Measurements from ENCODE around the gene EYA4. TPM values are rescaled to one million over a fixed set of nuclear protein-coding genes. Genes with fewer than 3 reads are reported as not detected.

EYA4 gene
- total and polyA plus RNA-seq, 2 donors (not counting 1 experiment from before 2014, with no cell fraction given) = 4.6 to 38.0 TPM

- H3K79me2 ChIP-seq (ENCODE audit: control insufficient read depth, insufficient read depth, low read length) = no peaks in the 10 kb centered on the region
- no peak overlapping the region for H2AFZ ChIP-seq (ENCODE audit: low read length)
- no peaks in the 10 kb centered on the region for H3K27me3 ChIP-seq (ENCODE audit: control insufficient read depth, insufficient read depth, low read length)
- no peak for DNase-seq (ENCODE audit: low read depth in 2 of 2)
- H3K4me3 ChIP-seq (replicated peaks in 1 of 4; ENCODE audit: control extremely low read depth in 1 of 4, insufficient read depth in 1 of 4, low read depth in 3 of 4, low read length in 4 of 4) = no peak overlapping the region
- no peaks in the 10 kb centered on the region for H4K20me1 ChIP-seq (ENCODE audit: control insufficient read depth, extremely low read depth, insufficient read depth, low read length)
- no peak overlapping the region for H3K9ac ChIP-seq (ENCODE audit: insufficient read depth, low read length)
- no peaks in the 10 kb centered on the region for H3K36me3 ChIP-seq (ENCODE audit: control insufficient read depth, insufficient read depth, low read length)
- H3K4me1 ChIP-seq (ENCODE audit: control insufficient read depth, extremely low read depth, insufficient read depth, low read length) = no peaks in the 10 kb centered on the region
- no peak overlapping the region for H3K4me2 ChIP-seq (ENCODE audit: extremely low read depth, insufficient read depth, low read length)
- TF ChIP-seq EZH2 (IDR thresholded peaks at IDR 0.05; ENCODE audit: low read length, missing control alignments) = no peak
- TF ChIP-seq, protein P1, sequence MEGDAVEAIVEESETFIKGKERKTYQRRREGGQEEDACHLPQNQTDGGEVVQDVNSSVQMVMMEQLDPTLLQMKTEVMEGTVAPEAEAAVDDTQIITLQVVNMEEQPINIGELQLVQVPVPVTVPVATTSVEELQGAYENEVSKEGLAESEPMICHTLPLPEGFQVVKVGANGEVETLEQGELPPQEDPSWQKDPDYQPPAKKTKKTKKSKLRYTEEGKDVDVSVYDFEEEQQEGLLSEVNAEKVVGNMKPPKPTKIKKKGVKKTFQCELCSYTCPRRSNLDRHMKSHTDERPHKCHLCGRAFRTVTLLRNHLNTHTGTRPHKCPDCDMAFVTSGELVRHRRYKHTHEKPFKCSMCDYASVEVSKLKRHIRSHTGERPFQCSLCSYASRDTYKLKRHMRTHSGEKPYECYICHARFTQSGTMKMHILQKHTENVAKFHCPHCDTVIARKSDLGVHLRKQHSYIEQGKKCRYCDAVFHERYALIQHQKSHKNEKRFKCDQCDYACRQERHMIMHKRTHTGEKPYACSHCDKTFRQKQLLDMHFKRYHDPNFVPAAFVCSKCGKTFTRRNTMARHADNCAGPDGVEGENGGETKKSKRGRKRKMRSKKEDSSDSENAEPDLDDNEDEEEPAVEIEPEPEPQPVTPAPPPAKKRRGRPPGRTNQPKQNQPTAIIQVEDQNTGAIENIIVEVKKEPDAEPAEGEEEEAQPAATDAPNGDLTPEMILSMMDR (conservative IDR thresholded peaks at IDR 0.05 in 1 of 2, IDR thresholded peaks at IDR 0.05 in 1 of 2; ENCODE audit: low read depth in 1 of 2, low read length in 2 of 2) = no peak
- H3K9me3 ChIP-seq (ENCODE audit: control insufficient read depth, insufficient read depth, low read depth, low read length) = no peaks in the 10 kb centered on the region
- no peak overlapping the region for H3K27ac ChIP-seq (ENCODE audit: insufficient read depth, low read length)
Observed at GRCh38 chr6:133355922-133356321, 114.8 kb downstream of the EYA4 start.

DNA sequence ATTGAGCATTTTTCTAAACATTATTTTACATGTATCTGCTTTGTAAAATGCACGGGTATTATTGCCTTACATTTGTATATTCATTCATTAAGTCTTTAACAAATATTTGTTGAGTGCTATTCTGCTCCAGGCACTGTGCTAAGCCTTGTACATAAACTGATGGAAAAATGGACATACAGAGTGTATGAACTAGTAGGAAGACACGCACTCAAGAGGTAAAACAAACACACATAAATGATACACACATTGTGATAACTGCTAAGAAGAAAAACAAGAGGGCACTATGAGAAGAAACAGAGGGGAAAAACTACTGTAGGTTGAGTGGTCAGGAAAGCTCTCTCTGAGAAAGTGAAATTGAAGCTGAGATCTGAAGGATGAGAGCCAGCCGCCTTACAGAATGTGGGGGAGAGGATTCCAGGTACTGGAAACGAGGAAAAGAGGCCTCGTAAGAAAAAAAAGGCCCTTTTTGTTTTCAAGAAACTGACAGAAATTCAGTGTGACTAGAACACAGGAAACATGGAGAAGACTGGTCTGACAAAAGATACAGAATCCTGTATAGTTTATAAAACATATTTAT is 117.5 kb downstream of the EYA4 start:
- Histone ChIP-seq H3K36me3 (ENCODE audit: control insufficient read depth, insufficient read depth, low read length) (no peaks in the 10 kb centered on the region), H3K9ac (ENCODE audit: insufficient read depth, low read length) (no peak overlapping the region), H2AFZ (ENCODE audit: low read length) (no peak overlapping the region), H3K9me3 (ENCODE audit: control insufficient read depth, insufficient read depth, low read depth, low read length) (no peaks in the 10 kb centered on the region), H3K4me3 (replicated peaks in 1 of 4; ENCODE audit: control extremely low read depth in 1 of 4, insufficient read depth in 1 of 4, low read depth in 3 of 4, low read length in 4 of 4) (no peak overlapping the region), H3K4me1 (ENCODE audit: control insufficient read depth, extremely low read depth, insufficient read depth, low read length) (no peaks in the 10 kb centered on the region), H4K20me1 (ENCODE audit: control insufficient read depth, extremely low read depth, insufficient read depth, low read length) (no peaks in the 10 kb centered on the region), H3K79me2 (ENCODE audit: control insufficient read depth, insufficient read depth, low read length) (no peaks in the 10 kb centered on the region), H3K4me2 (ENCODE audit: extremely low read depth, insufficient read depth, low read length) (no peak overlapping the region), H3K27ac (ENCODE audit: insufficient read depth, low read length) (no peak overlapping the region), H3K27me3 (ENCODE audit: control insufficient read depth, insufficient read depth, low read length) (no peaks in the 10 kb centered on the region)
- TF ChIP-seq EZH2 (IDR thresholded peaks at IDR 0.05; ENCODE audit: low read length, missing control alignments) = no peak
- TF ChIP-seq, protein P1 (conservative IDR thresholded peaks at IDR 0.05 in 1 of 2, IDR thresholded peaks at IDR 0.05 in 1 of 2; ENCODE audit: low read depth in 1 of 2, low read length in 2 of 2) = no peak
- DNase-seq (ENCODE audit: low read depth in 2 of 2) = no peak

- H4K20me1 ChIP-seq (ENCODE audit: control insufficient read depth, extremely low read depth, insufficient read depth, low read length) = no peaks in the 10 kb centered on the region
- H3K4me3 ChIP-seq (replicated peaks in 1 of 4; ENCODE audit: control extremely low read depth in 1 of 4, insufficient read depth in 1 of 4, low read depth in 3 of 4, low read length in 4 of 4) = no peak overlapping the region
- H3K27ac ChIP-seq (ENCODE audit: insufficient read depth, low read length) = no peak overlapping the region
- no peak overlapping the region for H3K4me2 ChIP-seq (ENCODE audit: extremely low read depth, insufficient read depth, low read length)
- no peaks in the 10 kb centered on the region for H3K9me3 ChIP-seq (ENCODE audit: control insufficient read depth, insufficient read depth, low read depth, low read length)
- no peaks in the 10 kb centered on the region for H3K36me3 ChIP-seq (ENCODE audit: control insufficient read depth, insufficient read depth, low read length)
- peak in 1 of 2 donors; percentile 48 for DNase-seq (ENCODE audit: low read depth in 2 of 2)
- no peaks in the 10 kb centered on the region for H3K27me3 ChIP-seq (ENCODE audit: control insufficient read depth, insufficient read depth, low read length)
- H3K79me2 ChIP-seq (ENCODE audit: control insufficient read depth, insufficient read depth, low read length) = no peaks in the 10 kb centered on the region
- H3K9ac ChIP-seq (ENCODE audit: insufficient read depth, low read length) = no peak overlapping the region
- no peaks in the 10 kb centered on the region for H3K4me1 ChIP-seq (ENCODE audit: control insufficient read depth, extremely low read depth, insufficient read depth, low read length)
- H2AFZ ChIP-seq (ENCODE audit: low read length) = no peak overlapping the region
- TF ChIP-seq, protein P1 (conservative IDR thresholded peaks at IDR 0.05 in 1 of 2, IDR thresholded peaks at IDR 0.05 in 1 of 2; ENCODE audit: low read depth in 1 of 2, low read length in 2 of 2) = no peak
- no peak for TF ChIP-seq EZH2 (IDR thresholded peaks at IDR 0.05; ENCODE audit: low read length, missing control alignments)
Observed at GRCh38 chr6:133359256-133359655, 118.1 kb downstream of the EYA4 start.
